Smooth muscle cell (in vitro differentiated cells): ENCODE results near the gene GNG12. TPM values are rescaled to one million over a fixed set of nuclear protein-coding genes. Genes with fewer than 3 reads are reported as not detected.
"Not testable (repeated sequence)": the region's sequence is repeated elsewhere in the genome, so short reads cannot be mapped to it uniquely, and the experiment has no call there.

Source experiments
- DNase-seq: peaks from one replicate; lab custom pipeline; 2025; ENCODE audit not compliant: unreplicated experiment; lab: John Stamatoyannopoulos, UW
- H2AFZ ChIP-seq: fragments of 200-600 bp; sonication (generic); 2 replicates; pipeline ENCODE4 v1.6.0; 2016; ENCODE audit warnings: antibody characterized with exemption, low read depth, mild to moderate bottlenecking
- H3F3A ChIP-seq: fragments of 200-600 bp; sonication (generic); 2 replicates; pipeline ENCODE4 v1.6.0; 2017; ENCODE audit warnings: antibody characterized with exemption, low read depth
- H3K27ac ChIP-seq: fragments of 200-600 bp; sonication (generic); 2 replicates; pipeline ENCODE4 v1.5.1; 2016; ENCODE audit warnings: low read depth, mild to moderate bottlenecking
- H3K27me3 ChIP-seq: fragments of 200-600 bp; sonication (generic); 2 replicates; pipeline ENCODE4 v1.6.1; 2016; ENCODE audit warnings: low read depth, mild to moderate bottlenecking
- H3K36me3 ChIP-seq: fragments of 200-600 bp; sonication (generic); 2 replicates; pipeline ENCODE4 v1.5.1; 2016; ENCODE audit warnings: low read depth
- H3K4me1 ChIP-seq: fragments of 200-600 bp; sonication (generic); 2 replicates; pipeline ENCODE4 v1.5.1; 2016; ENCODE audit warnings: low read depth
- H3K4me2 ChIP-seq: fragments of 200-600 bp; sonication (generic); 2 replicates; pipeline ENCODE4 v1.6.0; 2016; ENCODE audit warnings: mild to moderate bottlenecking
- H3K4me3 ChIP-seq: fragments of 200-600 bp; sonication (generic); 2 replicates; pipeline ENCODE4 v1.5.1; 2016; ENCODE audit warnings: mild to moderate bottlenecking
- H3K79me2 ChIP-seq: fragments of 200-600 bp; sonication (generic); 2 replicates; pipeline ENCODE4 v1.6.0; 2016; ENCODE audit warnings: low read depth, mild to moderate bottlenecking
- H3K9ac ChIP-seq: fragments of 200-600 bp; sonication (generic); 2 replicates; pipeline ENCODE4 v1.6.0; 2016; ENCODE audit warnings: low read depth
- H3K9me3 ChIP-seq: fragments of 200-600 bp; sonication (generic); replicated peaks from 2 replicates; pipeline ENCODE4 v1.5.1; 2016; ENCODE audit warnings: low read depth
- H4K20me1 ChIP-seq: fragments of 200-600 bp; sonication (generic); 2 replicates; pipeline ENCODE4 v1.6.0; 2016; ENCODE audit warnings: low read depth
- CTCF ChIP-seq: fragments of 200-600 bp; sonication (generic); IDR thresholded peaks from 2 replicates; pipeline ENCODE4 v1.5.1; 2017; ENCODE audit warnings: borderline replicate concordance, mild to moderate bottlenecking, antibody characterized with exemption; ENCODE audit not compliant: insufficient read depth, poor library complexity, severe bottlenecking
- WGBS: methylation state at CpG from one replicate; pipeline ENCODE4 v1.1.7; 2016; ENCODE audit warnings: low lambda C conversion rate; 5-methylcytosine and 5-hydroxymethylcytosine counted together
- polyA plus RNA-seq: library from polyadenylated mRNA; unstranded; fragments of >200 nt; fragmentation: Nextera tagmentation; extraction: Ambion mirVana; gene quantifications from 2 replicates; pipeline ENCODE4 v1.2.1, GENCODE V29; 2016
- total RNA-seq: library from RNA; depleted of rRNA; stranded (reverse); fragments of >200 nt; gene quantifications from 2 replicates; pipeline ENCODE4 v1.2.3, GENCODE V29; 2014

GNG12 gene
- total and polyA plus RNA-seq, 2 experiments from 2014 or later, result 54.6 to 86.6 TPM

- Histone ChIP-seq H3K27me3 (peaks cover 3% of the 10 kb centered on the region), H2AFZ (no peak overlapping the region), H3K79me2 (no peaks in the 10 kb centered on the region), H3K36me3 (no peaks in the 10 kb centered on the region), H3K9me3 (no peaks in the 10 kb centered on the region), H4K20me1 (no peaks in the 10 kb centered on the region), H3K4me1 (no peaks in the 10 kb centered on the region), H3K27ac (no peak overlapping the region), H3K4me2 (no peak overlapping the region), H3K4me3 (no peak overlapping the region), H3F3A (no peaks in the 10 kb centered on the region), H3K9ac (no peak overlapping the region)
- DNase-seq, result no peak
- TF ChIP-seq CTCF, result no peak
- WGBS, result 80% methylated on average over 6 of the region's 6 CpGs
Observed at GRCh38 chr1:67662884-67663283, 170.4 kb downstream of the GNG12 start.

GRCh38 chr1:67659229-67659628, 174.0 kb downstream of the GNG12 start:
- Histone ChIP-seq H2AFZ (no peak overlapping the region), H3K27me3 (peaks cover 3% of the 10 kb centered on the region), H4K20me1 (no peaks in the 10 kb centered on the region), H3K27ac (no peak overlapping the region), H3F3A (no peaks in the 10 kb centered on the region), H3K79me2 (no peaks in the 10 kb centered on the region), H3K9ac (no peak overlapping the region), H3K9me3 (no peaks in the 10 kb centered on the region), H3K4me1 (no peaks in the 10 kb centered on the region), H3K4me3 (no peak overlapping the region), H3K4me2 (no peak overlapping the region), H3K36me3 (no peaks in the 10 kb centered on the region)
- 92% methylated on average over 2 of the region's 2 CpGs for WGBS
- no peak for DNase-seq
- TF ChIP-seq CTCF, result no peak

- not testable (repeated sequence) for H3K27ac ChIP-seq, H3K4me2 ChIP-seq, H4K20me1 ChIP-seq, H3K4me3 ChIP-seq, H3K4me1 ChIP-seq, H3K27me3 ChIP-seq, H3F3A ChIP-seq, DNase-seq, H3K36me3 ChIP-seq, H3K79me2 ChIP-seq, H3K9me3 ChIP-seq, H2AFZ ChIP-seq, H3K9ac ChIP-seq
- WGBS, result 96% methylated on average over 1 of the region's 1 CpG
Observed at GRCh38 chr1:67657152-67657551, 176.1 kb downstream of the GNG12 start.

- no peaks in the 10 kb centered on the region for H3F3A ChIP-seq
- DNase-seq, result no peak
- H3K9me3 ChIP-seq, result no peaks in the 10 kb centered on the region
- no peaks in the 10 kb centered on the region for H3K36me3 ChIP-seq
- TF ChIP-seq CTCF, result no peak
- 83% methylated on average over 2 of the region's 2 CpGs for WGBS
- no peaks in the 10 kb centered on the region for H3K27me3 ChIP-seq
- H3K79me2 ChIP-seq, result no peaks in the 10 kb centered on the region
- H2AFZ ChIP-seq, result no peak overlapping the region
- no peaks in the 10 kb centered on the region for H4K20me1 ChIP-seq
- no peaks in the 10 kb centered on the region for H3K4me1 ChIP-seq
- H3K4me2 ChIP-seq, result no peak overlapping the region
- no peak overlapping the region for H3K4me3 ChIP-seq
- no peak overlapping the region for H3K9ac ChIP-seq
- no peak overlapping the region for H3K27ac ChIP-seq
Observed at GRCh38 chr1:67655581-67655980, 177.7 kb downstream of the GNG12 start.
